Bronchial epithelial cell (primary cell): ENCODE measurements around the gene TBX20. TPM values are rescaled to one million over a fixed set of nuclear protein-coding genes. Genes with fewer than 3 reads are reported as not detected.

Experiments
- DNase-seq: peaks from one replicate; pipeline ENCODE4 v3.0.0-alpha.2; 2010; ENCODE audit warnings: low read depth
- FAIRE-seq: peaks from 2 replicates; lab custom pipeline; 2011; peaks lifted over from hg19 to GRCh38; lab: Jason Lieb, UNC
- H3K27me3 ChIP-seq: 2 replicates; pipeline ENCODE4 v1.5.1; 2011; ENCODE audit warnings: low read length; ENCODE audit not compliant: control insufficient read depth, insufficient read depth
- H3K36me3 ChIP-seq: 2 replicates; pipeline ENCODE4 v1.5.1; 2011; ENCODE audit warnings: low read length; ENCODE audit not compliant: control insufficient read depth, insufficient read depth
- H3K4me3 ChIP-seq: 2 replicates; pipeline ENCODE4 v1.5.1; 2011; ENCODE audit warnings: mild to moderate bottlenecking, low read depth, low read length, control low read depth
- total RNA-seq: library from RNA; depleted of rRNA; stranded (reverse); fragments of >200 nt; gene quantifications from 2 replicates; pipeline ENCODE4 v1.2.1, GENCODE V29; 2014
- TF ChIP-seq, protein P1 (sequence below): IDR thresholded peaks from 2 replicates; pipeline ENCODE4 v1.5.1; 2011; ENCODE audit warnings: mild to moderate bottlenecking, moderate library complexity, low read length, control low read depth, inconsistent platforms; ENCODE audit not compliant: insufficient read depth, severe bottlenecking

The TBX20 gene
- total RNA-seq, 1 donor from 2014 or later, result under 0.01 TPM

- TF ChIP-seq, protein P1, sequence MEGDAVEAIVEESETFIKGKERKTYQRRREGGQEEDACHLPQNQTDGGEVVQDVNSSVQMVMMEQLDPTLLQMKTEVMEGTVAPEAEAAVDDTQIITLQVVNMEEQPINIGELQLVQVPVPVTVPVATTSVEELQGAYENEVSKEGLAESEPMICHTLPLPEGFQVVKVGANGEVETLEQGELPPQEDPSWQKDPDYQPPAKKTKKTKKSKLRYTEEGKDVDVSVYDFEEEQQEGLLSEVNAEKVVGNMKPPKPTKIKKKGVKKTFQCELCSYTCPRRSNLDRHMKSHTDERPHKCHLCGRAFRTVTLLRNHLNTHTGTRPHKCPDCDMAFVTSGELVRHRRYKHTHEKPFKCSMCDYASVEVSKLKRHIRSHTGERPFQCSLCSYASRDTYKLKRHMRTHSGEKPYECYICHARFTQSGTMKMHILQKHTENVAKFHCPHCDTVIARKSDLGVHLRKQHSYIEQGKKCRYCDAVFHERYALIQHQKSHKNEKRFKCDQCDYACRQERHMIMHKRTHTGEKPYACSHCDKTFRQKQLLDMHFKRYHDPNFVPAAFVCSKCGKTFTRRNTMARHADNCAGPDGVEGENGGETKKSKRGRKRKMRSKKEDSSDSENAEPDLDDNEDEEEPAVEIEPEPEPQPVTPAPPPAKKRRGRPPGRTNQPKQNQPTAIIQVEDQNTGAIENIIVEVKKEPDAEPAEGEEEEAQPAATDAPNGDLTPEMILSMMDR, result no peak
- peaks cover 72% of the 10 kb centered on the region for H3K27me3 ChIP-seq
- H3K4me3 ChIP-seq, result peak overlapping the region; percentile 25
- DNase-seq, result no peak
- no peak for FAIRE-seq
- H3K36me3 ChIP-seq, result no peaks in the 10 kb centered on the region
Measured at GRCh38 chr7:35254496-35255442, 869 bp upstream of the TBX20 start.

DNA sequence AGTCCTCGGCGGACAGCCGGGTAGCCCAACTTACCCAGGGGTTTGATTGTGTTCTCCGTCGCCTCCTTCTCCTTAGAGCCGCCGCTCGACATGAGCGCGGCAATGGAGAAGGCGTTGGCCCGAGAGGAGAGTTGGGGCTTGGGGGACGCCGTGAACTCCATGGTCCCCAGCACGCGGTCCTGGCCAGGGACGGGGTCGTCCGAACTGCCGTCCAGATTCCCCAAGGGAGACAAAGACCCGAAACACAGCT is 515 bp downstream of the TBX20 start:
- FAIRE-seq (no peak), DNase-seq (no peak)
- TF ChIP-seq, protein P1, result no peak
- H3K4me3 ChIP-seq, result no peak overlapping the region
- peaks cover 75% of the 10 kb centered on the region for H3K27me3 ChIP-seq
- no peaks in the 10 kb centered on the region for H3K36me3 ChIP-seq

- Histone ChIP-seq H3K4me3 (no peak overlapping the region), H3K36me3 (no peaks in the 10 kb centered on the region), H3K27me3 (peaks cover 70% of the 10 kb centered on the region)
- TF ChIP-seq, protein P1, result no peak
- FAIRE-seq (no peak), DNase-seq (no peak)
Measured at GRCh38 chr7:35252612-35253459, 1.1 kb downstream of the TBX20 start.

GRCh38 chr7:35251606-35252310 is 2.1 kb downstream of the TBX20 start:
- H3K27me3 ChIP-seq, result peaks cover 62% of the 10 kb centered on the region
- no peak for FAIRE-seq
- TF ChIP-seq, protein P1, result no peak
- H3K36me3 ChIP-seq, result no peaks in the 10 kb centered on the region
- no peak overlapping the region for H3K4me3 ChIP-seq
- no peak for DNase-seq

GRCh38 chr7:35250941-35251340 is 3.0 kb downstream of the TBX20 start:
- FAIRE-seq, result no peak
- no peaks in the 10 kb centered on the region for H3K36me3 ChIP-seq
- H3K27me3 ChIP-seq, result peaks cover 54% of the 10 kb centered on the region

More at GRCh38 chr7:35250941-35251340, 3.0 kb downstream of the TBX20 start:
- H3K4me3 ChIP-seq, result no peak overlapping the region
- TF ChIP-seq, protein P1, result no peak
- DNase-seq, result no peak
